Suppressor macrophage treated with lipopolysaccharide for 4 hours (primary cell): ENCODE data around the gene HDAC9.
"Not testable (repeated sequence)": the region's sequence is repeated elsewhere in the genome, so short reads cannot be mapped to it uniquely, and the experiment has no call there.

Experiments used
- DNase-seq: peaks from one replicate; pipeline ENCODE4 v3.0.0-alpha.2; 2020

The HDAC9 gene

GRCh38 chr7:18903695-18904094 lies 408.1 kb downstream of the HDAC9 start:
- no peak for DNase-seq

- no peak for DNase-seq
Measured at GRCh38 chr7:18905316-18905943, 409.9 kb downstream of the HDAC9 start.

- no peak for DNase-seq
Measured at GRCh38 chr7:18906901-18907300, 411.4 kb downstream of the HDAC9 start.

GRCh38 chr7:18913106-18913505 lies 417.6 kb downstream of the HDAC9 start:
- no peak for DNase-seq

- DNase-seq = no peak
Measured at GRCh38 chr7:18916826-18917225, 421.3 kb downstream of the HDAC9 start.

- no peak for DNase-seq
Measured at GRCh38 chr7:18927134-18927533, 431.6 kb downstream of the HDAC9 start.

- DNase-seq = no peak
Measured at GRCh38 chr7:18936265-18936664, 440.7 kb downstream of the HDAC9 start.

GRCh38 chr7:18939771-18940592 lies 444.4 kb downstream of the HDAC9 start:
- DNase-seq = no peak

- no peak for DNase-seq
Measured at GRCh38 chr7:18940593-18941134, 445.1 kb downstream of the HDAC9 start.

GRCh38 chr7:18941207-18941606 lies 445.7 kb downstream of the HDAC9 start:
- DNase-seq = no peak

- DNase-seq = no peak
Measured at GRCh38 chr7:18948521-18948920, 453.0 kb downstream of the HDAC9 start.

GRCh38 chr7:18952846-18953245 lies 457.3 kb downstream of the HDAC9 start:
- no peak for DNase-seq

GRCh38 chr7:18958627-18959026 lies 463.1 kb downstream of the HDAC9 start:
- no peak for DNase-seq

- DNase-seq = no peak
Measured at GRCh38 chr7:18960725-18961124, 465.2 kb downstream of the HDAC9 start.

- DNase-seq = no peak
Measured at GRCh38 chr7:18962031-18962430, 466.5 kb downstream of the HDAC9 start.

- DNase-seq = no peak
Measured at GRCh38 chr7:18965657-18966056, 470.1 kb downstream of the HDAC9 start.

GRCh38 chr7:18967755-18968154 lies 472.2 kb downstream of the HDAC9 start:
- DNase-seq = not testable (repeated sequence)

- no peak for DNase-seq
Measured at GRCh38 chr7:18971839-18972238, 476.3 kb downstream of the HDAC9 start.

- DNase-seq = no peak
Measured at GRCh38 chr7:18974803-18975202, 479.3 kb downstream of the HDAC9 start.

GRCh38 chr7:18975276-18975675 lies 479.7 kb downstream of the HDAC9 start:
- DNase-seq = no peak

- DNase-seq = no peak
Measured at GRCh38 chr7:18975689-18976280, 480.2 kb downstream of the HDAC9 start.

GRCh38 chr7:18976715-18977471 lies 481.3 kb downstream of the HDAC9 start:
- no peak for DNase-seq

GRCh38 chr7:18978108-18978495 lies 482.6 kb downstream of the HDAC9 start:
- DNase-seq = no peak
